Measurements from ENCODE around the gene CENPH. TPM values are rescaled to one million over a fixed set of nuclear protein-coding genes. Genes with fewer than 3 reads are reported as not detected.
A peak's percentile ranks its signal among the peaks of the same experiment; 100 is the strongest.

The CENPH gene
- total RNA-seq, 1 donor from 2014 or later: 9.5 TPM

DNA sequence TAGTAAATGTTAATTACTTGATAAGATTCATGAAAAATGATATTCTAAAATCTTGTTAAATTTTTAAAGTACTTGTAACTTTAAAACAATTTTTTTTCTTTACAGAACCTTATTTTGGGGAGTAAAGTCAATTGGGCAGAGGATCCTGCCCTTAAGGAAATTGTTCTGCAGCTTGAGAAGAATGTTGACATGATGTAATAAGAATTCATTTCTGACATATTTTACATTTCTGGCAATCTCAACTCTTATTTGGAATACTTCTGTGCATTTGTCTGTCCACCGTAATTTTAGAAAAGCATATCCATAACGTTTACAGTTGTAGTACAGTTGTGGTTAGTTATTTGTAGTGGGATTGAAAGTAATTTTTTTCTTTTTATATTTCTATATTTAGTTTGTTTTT is 20.2 kb downstream of the CENPH start:
- no peak overlapping the region for H3K4me3 Mint-ChIP-seq (ENCODE audit: unreplicated experiment)
- H3K9me3 Mint-ChIP-seq (ENCODE audit: unreplicated experiment): no peaks in the 10 kb centered on the region
- no peaks in the 10 kb centered on the region for H3K36me3 Mint-ChIP-seq (ENCODE audit: unreplicated experiment)
- no peaks in the 10 kb centered on the region for H3K4me1 Mint-ChIP-seq (ENCODE audit: low read depth, unreplicated experiment)
- DNase-seq: no peak
- no peak overlapping the region for H3K27ac Mint-ChIP-seq (ENCODE audit: unreplicated experiment)
- H3K27me3 Mint-ChIP-seq (ENCODE audit: unreplicated experiment): no peaks in the 10 kb centered on the region
- TF ChIP-seq, protein P1, sequence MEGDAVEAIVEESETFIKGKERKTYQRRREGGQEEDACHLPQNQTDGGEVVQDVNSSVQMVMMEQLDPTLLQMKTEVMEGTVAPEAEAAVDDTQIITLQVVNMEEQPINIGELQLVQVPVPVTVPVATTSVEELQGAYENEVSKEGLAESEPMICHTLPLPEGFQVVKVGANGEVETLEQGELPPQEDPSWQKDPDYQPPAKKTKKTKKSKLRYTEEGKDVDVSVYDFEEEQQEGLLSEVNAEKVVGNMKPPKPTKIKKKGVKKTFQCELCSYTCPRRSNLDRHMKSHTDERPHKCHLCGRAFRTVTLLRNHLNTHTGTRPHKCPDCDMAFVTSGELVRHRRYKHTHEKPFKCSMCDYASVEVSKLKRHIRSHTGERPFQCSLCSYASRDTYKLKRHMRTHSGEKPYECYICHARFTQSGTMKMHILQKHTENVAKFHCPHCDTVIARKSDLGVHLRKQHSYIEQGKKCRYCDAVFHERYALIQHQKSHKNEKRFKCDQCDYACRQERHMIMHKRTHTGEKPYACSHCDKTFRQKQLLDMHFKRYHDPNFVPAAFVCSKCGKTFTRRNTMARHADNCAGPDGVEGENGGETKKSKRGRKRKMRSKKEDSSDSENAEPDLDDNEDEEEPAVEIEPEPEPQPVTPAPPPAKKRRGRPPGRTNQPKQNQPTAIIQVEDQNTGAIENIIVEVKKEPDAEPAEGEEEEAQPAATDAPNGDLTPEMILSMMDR (IDR thresholded peaks at IDR 0.05; ENCODE audit: partially characterized antibody, unreplicated experiment): no peak

DNA sequence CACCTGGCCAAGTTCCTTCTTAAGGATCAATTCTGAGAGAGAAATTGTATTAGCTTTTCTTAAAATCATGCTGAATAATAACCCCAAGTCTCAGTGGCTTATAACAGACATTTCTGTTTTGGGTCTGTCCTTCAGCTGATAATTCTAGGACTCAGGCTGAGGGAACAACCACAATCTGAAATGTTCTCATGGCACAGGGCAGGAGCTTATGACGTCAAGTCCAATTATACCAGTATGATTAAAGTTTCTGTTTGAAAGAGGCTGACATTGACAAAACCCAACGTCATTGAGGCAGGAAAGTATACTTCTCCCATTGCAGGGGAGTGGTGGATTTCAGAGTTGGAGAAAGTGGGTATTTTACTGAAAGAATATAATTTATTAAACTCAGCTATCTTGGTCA is 21.8 kb downstream of the CENPH start:
- no peaks in the 10 kb centered on the region for H3K27me3 Mint-ChIP-seq (ENCODE audit: unreplicated experiment)
- H3K9me3 Mint-ChIP-seq (ENCODE audit: unreplicated experiment): no peaks in the 10 kb centered on the region
- no peak overlapping the region for H3K4me3 Mint-ChIP-seq (ENCODE audit: unreplicated experiment)
- no peak for DNase-seq
- no peak overlapping the region for H3K27ac Mint-ChIP-seq (ENCODE audit: unreplicated experiment)
- TF ChIP-seq, protein P1 (IDR thresholded peaks at IDR 0.05; ENCODE audit: partially characterized antibody, unreplicated experiment): no peak
- H3K36me3 Mint-ChIP-seq (ENCODE audit: unreplicated experiment): no peaks in the 10 kb centered on the region
- H3K4me1 Mint-ChIP-seq (ENCODE audit: low read depth, unreplicated experiment): no peaks in the 10 kb centered on the region

DNA sequence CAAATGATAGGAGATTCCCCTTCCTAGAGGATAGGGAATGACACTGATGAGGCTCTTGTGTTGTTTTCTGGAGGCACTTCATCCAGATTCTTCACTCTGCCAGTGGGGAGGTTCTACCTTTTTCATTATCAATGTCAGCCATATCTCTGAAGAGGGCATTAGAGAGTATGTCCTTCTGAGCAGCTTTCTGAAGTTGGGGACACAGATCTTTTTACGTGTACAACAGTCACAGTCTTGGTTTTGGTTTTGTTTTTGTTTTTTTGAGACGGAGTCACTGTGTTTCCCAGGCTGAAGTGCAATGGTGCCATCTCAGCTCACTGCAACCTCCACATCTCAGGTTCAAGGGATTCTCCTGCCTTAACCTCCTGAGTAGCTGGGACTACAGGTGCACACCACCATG is 22.6 kb downstream of the CENPH start:
- H3K36me3 Mint-ChIP-seq (ENCODE audit: unreplicated experiment): no peaks in the 10 kb centered on the region
- peaks cover under 1% of the 10 kb centered on the region for H3K9me3 Mint-ChIP-seq (ENCODE audit: unreplicated experiment)
- no peak overlapping the region for H3K4me3 Mint-ChIP-seq (ENCODE audit: unreplicated experiment)
- no peak overlapping the region for H3K27ac Mint-ChIP-seq (ENCODE audit: unreplicated experiment)
- DNase-seq: no peak
- no peaks in the 10 kb centered on the region for H3K27me3 Mint-ChIP-seq (ENCODE audit: unreplicated experiment)
- TF ChIP-seq, protein P1 (IDR thresholded peaks at IDR 0.05; ENCODE audit: partially characterized antibody, unreplicated experiment): no peak
- no peaks in the 10 kb centered on the region for H3K4me1 Mint-ChIP-seq (ENCODE audit: low read depth, unreplicated experiment)

DNA sequence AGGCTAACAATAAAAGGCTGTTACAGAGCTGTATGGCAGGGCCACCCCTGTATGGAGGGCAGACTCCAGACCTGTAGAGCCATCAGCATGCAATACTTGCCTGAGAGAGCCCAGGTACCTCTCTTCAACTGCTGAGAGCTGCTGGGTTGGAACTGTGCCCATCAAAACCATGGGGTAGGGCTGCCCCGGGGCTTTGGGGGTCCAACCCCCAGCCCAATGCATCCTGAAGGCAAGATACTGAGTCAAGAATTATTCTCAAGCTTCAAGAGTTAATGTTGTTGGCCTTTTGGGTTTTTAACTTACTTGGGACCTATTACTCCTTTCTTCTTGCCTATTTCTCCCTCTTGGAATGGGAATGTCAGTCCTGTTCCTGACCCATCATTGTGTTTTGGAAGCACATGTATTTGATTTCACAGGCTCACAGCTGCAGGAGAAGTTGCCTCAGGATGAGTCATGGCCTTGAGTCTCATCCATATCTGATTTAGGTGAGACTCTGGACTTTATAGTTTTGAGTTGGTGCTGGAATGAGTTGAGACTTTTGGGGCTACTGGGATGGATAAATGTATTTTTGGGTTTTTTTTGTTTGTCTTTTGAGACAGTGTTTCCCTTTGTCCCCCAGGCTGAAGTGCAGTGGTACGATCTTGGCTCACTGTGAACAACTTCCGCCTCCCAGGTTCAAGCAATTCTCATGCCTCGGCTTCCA is 24.3 kb downstream of the CENPH start:
- no peaks in the 10 kb centered on the region for H3K36me3 Mint-ChIP-seq (ENCODE audit: unreplicated experiment)
- peaks cover 4% of the 10 kb centered on the region for H3K27me3 Mint-ChIP-seq (ENCODE audit: unreplicated experiment)
- TF ChIP-seq, protein P1 (IDR thresholded peaks at IDR 0.05; ENCODE audit: partially characterized antibody, unreplicated experiment): no peak
- no peak for DNase-seq
- no peak overlapping the region for H3K4me3 Mint-ChIP-seq (ENCODE audit: unreplicated experiment)
- no peak overlapping the region for H3K27ac Mint-ChIP-seq (ENCODE audit: unreplicated experiment)
- no peaks in the 10 kb centered on the region for H3K4me1 Mint-ChIP-seq (ENCODE audit: low read depth, unreplicated experiment)
- peaks cover 2% of the 10 kb centered on the region for H3K9me3 Mint-ChIP-seq (ENCODE audit: unreplicated experiment)

DNA sequence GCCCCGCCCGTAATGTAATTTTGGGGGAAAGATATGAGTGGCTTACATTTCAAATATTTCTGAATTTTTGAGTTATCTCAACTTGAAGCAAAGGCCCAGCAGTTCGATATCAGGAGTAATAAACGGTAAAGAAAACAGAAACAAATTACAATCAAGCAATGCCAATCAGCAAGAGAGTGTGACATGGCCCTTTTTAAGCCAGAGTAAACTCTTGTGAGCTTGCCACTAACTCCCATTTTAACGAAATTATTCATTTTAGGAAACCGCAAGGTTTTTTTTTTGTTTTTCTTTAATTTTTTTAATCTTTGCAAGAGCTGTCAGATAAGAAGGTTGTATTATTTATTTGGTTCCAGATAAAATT is 27.7 kb downstream of the CENPH start:
- Mint-ChIP-seq H3K9me3 (ENCODE audit: unreplicated experiment) (peaks cover 4% of the 10 kb centered on the region), H3K36me3 (ENCODE audit: unreplicated experiment) (peaks cover 4% of the 10 kb centered on the region), H3K27me3 (ENCODE audit: unreplicated experiment) (peaks cover 4% of the 10 kb centered on the region), H3K4me1 (ENCODE audit: low read depth, unreplicated experiment) (peaks cover 4% of the 10 kb centered on the region), H3K4me3 (ENCODE audit: unreplicated experiment) (peak overlapping the region; percentile 100), H3K27ac (ENCODE audit: unreplicated experiment) (peak overlapping the region; percentile 70)
- no peak for DNase-seq
- TF ChIP-seq, protein P1 (IDR thresholded peaks at IDR 0.05; ENCODE audit: partially characterized antibody, unreplicated experiment): no peak
